ENCODE results near the gene DHX40. TPM values are rescaled to one million over a fixed set of nuclear protein-coding genes. Genes with fewer than 3 reads are reported as not detected.
"Not testable (repeated sequence)": the region's sequence is repeated elsewhere in the genome, so short reads cannot be mapped to it uniquely, and the experiment has no call there.

Gene DHX40
- total and polyA plus RNA-seq, 2 of the 8 experiments (the other 6 are each of a cell fraction or from before 2014, with no cell fraction given): 13.5 to 28.3 TPM

- peaks cover 0 to 20% of the 10 kb centered on the region in 2 experiments; a peak in 3 of 4 replicates for H3K79me2 ChIP-seq (ENCODE audit: control insufficient read depth in 1 of 2, insufficient read depth in 2 of 2, low read length in 2 of 2)
- H3K79me1 ChIP-seq (ENCODE audit: low read depth, low read length); H4K8ac ChIP-seq (ENCODE audit: extremely low read depth, insufficient read depth, low read length); H2BK15ac ChIP-seq (ENCODE audit: low read length); H2AFZ ChIP-seq (ENCODE audit: low read length); H2BK120ac ChIP-seq (replicated peaks; ENCODE audit: low read depth, low read length); H3K4me3 ChIP-seq (ENCODE audit: extremely low read depth in 1 of 4, insufficient read depth in 2 of 4, low read depth in 3 of 4, low read length in 4 of 4); H2BK12ac ChIP-seq (ENCODE audit: low read depth, low read length); H3K56ac ChIP-seq (replicated peaks; ENCODE audit: insufficient read length, low read depth, low read length); H3K14ac ChIP-seq (ENCODE audit: insufficient read length); H3K23me2 ChIP-seq (ENCODE audit: low read depth, low read length); H2BK20ac ChIP-seq (ENCODE audit: low read length); POLR2A ChIA-PET (ENCODE audit: partially characterized antibody); H3K18ac ChIP-seq (ENCODE audit: extremely low read depth, low read length); H3K23ac ChIP-seq (ENCODE audit: insufficient read length); FAIRE-seq; DNase-seq (ENCODE audit: low read depth in 1 of 2, low spot score in 2 of 2); H3K4me1 ChIP-seq (replicated peaks in 1 of 4; ENCODE audit: control insufficient read depth in 3 of 4, insufficient read depth in 4 of 4, low read length in 3 of 4); H2AK5ac ChIP-seq (ENCODE audit: low read depth, low read length); H3K9ac ChIP-seq (replicated peaks in 1 of 4; ENCODE audit: extremely low read depth in 1 of 4, low read depth in 3 of 4, low read length in 3 of 4); H4K5ac ChIP-seq (ENCODE audit: insufficient read length, low read depth, low read length); H4K20me1 ChIP-seq (replicated peaks in 1 of 2; ENCODE audit: control insufficient read depth in 1 of 2, insufficient read depth in 2 of 2, low read length in 2 of 2); H3K4ac ChIP-seq (replicated peaks; ENCODE audit: insufficient read length, low read depth, low read length); H4K91ac ChIP-seq (replicated peaks; ENCODE audit: insufficient read length, low read length); H3K36me3 ChIP-seq (ENCODE audit: control insufficient read depth in 2 of 4, insufficient read depth in 4 of 4, low read length in 3 of 4); H3K27ac ChIP-seq (ENCODE audit: low read depth, low read length); H2BK5ac ChIP-seq (ENCODE audit: low read depth, low read length); H3K4me2 ChIP-seq (ENCODE audit: insufficient read depth in 1 of 2, low read depth in 2 of 2, low read length in 2 of 2): not testable (repeated sequence)
- CTCF ChIA-PET (ENCODE audit: partially characterized antibody): interaction anchor here (2.2 kb wide), 1 partner anchor 10 kb away, joined by 5 read pairs; no protein-coding TSS in a partner anchor
- WGBS, 2 experiments (ENCODE audit: extremely low coverage in 1 of 2, insufficient coverage in 1 of 2, insufficient read length in 1 of 2, insufficient replicate concordance in 2 of 2, low coverage in 1 of 2, low lambda C conversion rate in 2 of 2, missing lambda C conversion rate in 1 of 2): 97% methylated on average over 5 of the region's 5 CpGs; no CpG with 5 or more reads in 1 of the 2 experiments
- H3K27me3 ChIP-seq (replicated peaks in 1 of 4; ENCODE audit: control insufficient read depth in 3 of 4, extremely low read depth in 1 of 4, insufficient read depth in 3 of 4, low read length in 3 of 4): peaks cover 7 to 11% (median 10%) of the 10 kb centered on the region in 4 experiments
- peaks cover 7 to 11% of the 10 kb centered on the region in 2 experiments for H3K9me3 ChIP-seq (ENCODE audit: insufficient read depth in 2 of 2, low read depth in 1 of 2, low read length in 1 of 2)
These were observed 3.7 kb downstream of the DHX40 start for GRCh38 chr17:59569151-59569550.
